NCI-H187 treated with DMSO at 0.1 percent for 48 hours (cell line): Measurements from ENCODE around the gene TPSAB1.
"Not testable (repeated sequence)": the region's sequence is repeated elsewhere in the genome, so short reads cannot be mapped to it uniquely, and the experiment has no call there.

Source experiments
- DNase-seq: peaks from one replicate; lab custom pipeline; 2025; lab: John Stamatoyannopoulos, UW

The TPSAB1 gene

GRCh38 chr16:1265090-1265630 is 24.7 kb downstream of the TPSAB1 start:
- no peak for DNase-seq

GRCh38 chr16:1265826-1266225 is 25.3 kb downstream of the TPSAB1 start:
- DNase-seq = no peak

- not testable (repeated sequence) for DNase-seq
Measured at GRCh38 chr16:1269418-1269817, 28.9 kb downstream of the TPSAB1 start.

GRCh38 chr16:1271380-1271723 is 30.8 kb downstream of the TPSAB1 start:
- DNase-seq = no peak

- DNase-seq = peak; percentile 82
Measured at GRCh38 chr16:1271724-1272413, 31.4 kb downstream of the TPSAB1 start.

GRCh38 chr16:1272453-1273198 is 32.1 kb downstream of the TPSAB1 start:
- no peak for DNase-seq

GRCh38 chr16:1273816-1274215 is 33.3 kb downstream of the TPSAB1 start:
- no peak for DNase-seq

GRCh38 chr16:1274767-1275166 is 34.3 kb downstream of the TPSAB1 start:
- no peak for DNase-seq

GRCh38 chr16:1275791-1276579 is 35.5 kb downstream of the TPSAB1 start:
- DNase-seq = no peak

GRCh38 chr16:1276580-1276878 is 36.0 kb downstream of the TPSAB1 start:
- DNase-seq = no peak

- DNase-seq = no peak
Measured at GRCh38 chr16:1277151-1277598, 36.7 kb downstream of the TPSAB1 start.

GRCh38 chr16:1277617-1278282 is 37.2 kb downstream of the TPSAB1 start:
- DNase-seq = no peak

- no peak for DNase-seq
Measured at GRCh38 chr16:1278477-1278876, 38.0 kb downstream of the TPSAB1 start.

- DNase-seq = no peak
Measured at GRCh38 chr16:1279081-1279944, 38.8 kb downstream of the TPSAB1 start.

GRCh38 chr16:1279945-1280589 is 39.6 kb downstream of the TPSAB1 start:
- DNase-seq = no peak

GRCh38 chr16:1280783-1281182 is 40.3 kb downstream of the TPSAB1 start:
- DNase-seq = no peak

- no peak for DNase-seq
Measured at GRCh38 chr16:1281517-1281916, 41.0 kb downstream of the TPSAB1 start.

- DNase-seq = no peak
Measured at GRCh38 chr16:1282324-1282973, 41.9 kb downstream of the TPSAB1 start.

- no peak for DNase-seq
Measured at GRCh38 chr16:1283296-1283695, 42.8 kb downstream of the TPSAB1 start.

GRCh38 chr16:1283996-1284616 is 43.6 kb downstream of the TPSAB1 start:
- DNase-seq = no peak
